Middle frontal gyrus (tissue), 1 donor: ENCODE results near the gene CYP2F1.
A peak's percentile ranks its signal among the peaks of the same experiment; 100 is the strongest.
"Not testable (repeated sequence)": the region's sequence is repeated elsewhere in the genome, so short reads cannot be mapped to it uniquely, and the experiment has no call there.

Source experiments
- DNase-seq: peaks from one replicate; pipeline ENCODE4 v3.0.0-alpha.2; 2015; ENCODE audit warnings: low spot score; ENCODE audit errors: extremely low spot score

CYP2F1 gene

DNA sequence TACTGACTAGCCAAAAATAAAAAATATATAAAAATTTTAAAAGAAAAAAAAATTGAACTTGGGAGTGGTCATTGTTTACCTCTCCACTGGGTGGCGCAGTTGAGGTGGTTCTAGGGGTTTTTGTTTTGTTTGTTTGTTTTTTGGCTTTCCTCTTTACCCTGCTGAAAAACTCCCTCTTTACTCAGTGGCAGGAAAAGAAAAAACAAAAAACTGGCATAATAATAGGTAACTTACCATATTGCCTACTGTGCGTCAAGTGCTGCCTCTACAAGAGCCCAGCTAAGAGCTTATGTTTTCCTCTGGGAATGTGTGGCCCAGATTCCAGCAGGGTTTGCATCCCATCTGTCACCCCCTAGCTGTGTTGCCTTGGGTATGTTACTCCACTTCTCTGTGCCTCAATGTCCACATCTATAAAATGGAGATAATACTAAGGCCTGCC is 12.6 kb downstream of the CYP2F1 start:
- DNase-seq: not testable (repeated sequence)

DNA sequence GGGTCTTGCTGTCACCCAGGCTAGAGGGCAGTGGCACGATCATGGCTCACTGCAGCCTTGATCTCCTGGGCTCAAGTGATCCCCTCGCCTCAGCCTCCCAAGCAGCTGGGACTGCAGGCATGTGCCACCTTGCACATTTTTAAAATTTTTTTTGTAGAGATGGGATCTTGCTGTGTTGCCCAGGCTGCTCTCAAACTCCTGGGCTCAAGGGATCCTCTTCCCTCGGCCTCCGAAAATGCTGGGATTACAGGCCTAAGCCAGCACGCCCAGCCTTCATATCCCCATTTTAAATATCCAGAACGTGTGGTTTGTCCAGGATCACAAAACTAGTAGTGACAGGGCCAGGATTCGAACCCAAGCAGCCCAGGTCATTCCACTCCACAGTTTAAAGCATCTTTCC is 13.1 kb downstream of the CYP2F1 start:
- not testable (repeated sequence) for DNase-seq

GRCh38 chr19:41127801-41128300 is 13.6 kb downstream of the CYP2F1 start:
- DNase-seq: not testable (repeated sequence)

DNA sequence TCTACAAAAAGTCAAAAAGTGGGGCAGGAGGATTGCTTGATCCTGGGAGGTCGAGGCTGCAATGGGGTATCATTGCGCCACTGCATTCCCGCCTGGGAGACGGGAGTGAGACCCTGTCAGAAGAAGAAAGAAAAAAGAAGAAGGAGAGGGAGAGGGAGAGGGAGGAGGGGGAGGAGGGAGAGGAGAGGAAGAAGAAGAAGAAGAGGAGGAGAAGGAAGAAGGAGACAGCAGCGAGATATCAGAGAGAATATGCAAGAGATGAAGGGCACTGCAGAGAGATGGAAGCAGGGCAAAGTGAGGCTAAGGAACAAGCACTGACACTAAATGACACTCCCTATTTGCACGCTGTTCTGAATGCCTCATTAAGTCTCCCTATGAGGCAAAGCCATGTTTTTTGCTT is 14.5 kb downstream of the CYP2F1 start:
- DNase-seq: no peak

GRCh38 chr19:41131186-41131585 is 17.0 kb downstream of the CYP2F1 start:
- DNase-seq: no peak

- DNase-seq: no peak
Observed at GRCh38 chr19:41133260-41133659, 19.0 kb downstream of the CYP2F1 start.

- no peak for DNase-seq
Observed at GRCh38 chr19:41134616-41135015, 20.4 kb downstream of the CYP2F1 start.

GRCh38 chr19:41135390-41136384 is 21.5 kb downstream of the CYP2F1 start:
- DNase-seq: not testable (repeated sequence)

DNA sequence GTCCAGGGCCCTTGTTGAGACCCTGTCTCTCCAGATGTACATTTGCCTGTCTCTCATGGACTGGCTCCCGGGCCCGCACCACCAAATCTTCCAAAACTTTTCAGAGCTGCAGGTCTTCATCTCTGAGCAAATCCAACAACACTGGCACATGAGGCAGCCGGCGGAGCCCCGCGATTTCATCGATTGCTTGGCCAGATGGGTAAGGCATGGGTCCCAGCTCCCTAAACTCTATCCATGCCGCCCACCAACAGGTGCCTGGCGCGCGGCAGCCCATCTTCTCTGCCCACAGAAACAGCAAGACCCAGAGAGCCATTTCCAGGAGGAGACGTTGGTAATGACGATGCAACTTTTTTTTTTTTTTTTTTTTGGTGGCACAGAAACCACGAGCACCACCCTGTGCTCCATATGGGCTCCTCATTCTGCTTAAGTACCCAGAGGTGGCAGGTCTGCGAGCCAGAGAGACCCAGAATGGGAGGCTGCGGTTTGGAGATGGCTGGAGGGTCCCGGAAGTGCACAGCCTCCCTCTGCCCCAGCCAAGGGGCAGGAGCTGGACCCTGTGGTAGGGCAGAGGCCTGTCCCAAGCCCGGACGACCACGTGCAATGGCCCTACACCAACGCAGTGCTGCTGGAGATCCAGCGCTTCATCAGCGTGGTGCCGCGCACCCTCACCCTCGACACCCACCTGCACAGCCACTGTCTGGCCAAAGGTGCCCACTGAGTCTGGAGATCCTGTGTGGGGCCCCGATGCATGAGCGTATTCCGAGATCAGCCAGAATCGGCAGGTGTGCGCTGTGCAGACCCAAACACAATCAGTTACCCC is 22.6 kb downstream of the CYP2F1 start:
- no peak for DNase-seq

DNA sequence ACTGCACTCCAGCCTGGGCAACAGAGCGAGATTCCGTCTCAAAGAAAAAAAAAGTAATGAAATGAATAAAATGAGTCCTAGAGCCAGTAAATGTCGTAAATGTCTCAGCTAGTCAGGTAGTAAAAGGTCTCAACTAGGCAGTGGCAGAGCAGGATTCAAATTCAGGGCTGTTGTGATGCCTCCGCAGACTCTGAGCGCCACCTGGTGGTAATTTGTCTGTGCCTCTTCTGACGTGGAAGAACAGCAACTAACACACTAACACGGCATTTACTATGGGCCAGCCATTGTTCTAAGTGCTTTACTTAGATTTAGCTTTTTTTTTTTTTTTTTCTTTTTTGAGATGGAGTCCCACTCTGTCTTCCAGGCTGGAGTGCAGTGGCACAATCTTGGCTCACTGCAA is 30.2 kb downstream of the CYP2F1 start:
- peak; percentile 27 for DNase-seq

DNA sequence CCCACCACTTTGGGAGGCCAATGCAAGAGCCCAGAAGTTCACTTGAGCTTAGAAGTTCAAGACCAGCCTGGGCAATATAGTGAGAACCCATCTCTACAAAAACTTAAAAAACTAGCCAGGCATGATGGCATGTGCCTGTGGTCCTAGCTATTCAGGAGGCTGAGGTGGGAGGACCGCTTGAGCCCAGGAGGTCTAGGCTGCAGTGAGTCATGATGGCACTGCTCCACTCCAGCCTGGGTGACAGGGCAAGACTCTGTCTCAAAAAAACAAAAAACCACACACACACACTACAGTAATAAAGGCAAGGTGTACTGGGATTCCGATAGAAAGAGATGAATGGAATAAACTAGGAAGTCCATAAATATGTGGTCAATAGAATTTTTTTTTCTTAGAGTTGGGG is 35.6 kb downstream of the CYP2F1 start:
- no peak for DNase-seq

GRCh38 chr19:41150986-41151385 is 36.8 kb downstream of the CYP2F1 start:
- DNase-seq: not testable (repeated sequence)

- no peak for DNase-seq
Observed at GRCh38 chr19:41154060-41154459, 39.8 kb downstream of the CYP2F1 start.

- DNase-seq: no peak
Observed at GRCh38 chr19:41156207-41156606, 42.0 kb downstream of the CYP2F1 start.

DNA sequence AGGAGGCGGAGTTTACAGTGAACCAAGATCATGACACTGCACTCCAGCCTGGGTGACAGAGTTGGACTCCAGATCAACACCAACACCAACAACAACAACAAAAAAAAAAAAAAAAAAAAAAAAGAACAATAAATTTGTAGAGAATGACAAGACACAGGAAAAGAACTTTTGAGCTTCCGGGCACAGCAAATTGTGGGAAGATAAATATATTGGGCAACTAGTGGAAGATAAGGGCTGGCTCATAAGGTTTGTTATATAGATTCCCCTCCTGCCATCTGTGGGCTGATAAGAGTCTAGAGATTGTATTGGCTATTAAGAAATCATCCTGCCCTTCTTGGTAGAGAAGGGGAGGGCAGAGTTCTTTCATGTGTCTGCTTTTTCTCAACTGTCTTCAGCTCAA is 45.6 kb downstream of the CYP2F1 start:
- DNase-seq: no peak

DNA sequence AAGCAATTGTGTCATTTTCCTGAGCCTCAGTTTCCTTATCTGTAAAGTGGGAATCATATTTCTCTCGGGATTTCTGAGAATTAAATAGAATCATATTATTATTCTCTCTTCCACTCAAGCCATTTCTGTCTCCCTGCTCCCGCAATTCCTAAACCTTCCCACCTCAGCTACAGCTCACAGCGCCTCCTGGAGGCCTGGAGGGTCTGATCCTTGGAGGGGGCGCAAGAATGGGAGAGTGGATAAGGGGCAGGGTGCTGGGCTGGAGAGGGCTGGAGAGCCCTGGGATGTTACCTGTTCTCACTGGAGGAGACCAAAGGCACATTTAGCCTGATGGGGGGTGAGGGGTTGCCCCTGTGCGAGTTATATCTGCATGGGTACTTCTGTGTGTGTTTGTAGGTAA is 47.7 kb downstream of the CYP2F1 start:
- no peak for DNase-seq

- DNase-seq: no peak
Observed at GRCh38 chr19:41166944-41167804, 52.9 kb downstream of the CYP2F1 start.

DNA sequence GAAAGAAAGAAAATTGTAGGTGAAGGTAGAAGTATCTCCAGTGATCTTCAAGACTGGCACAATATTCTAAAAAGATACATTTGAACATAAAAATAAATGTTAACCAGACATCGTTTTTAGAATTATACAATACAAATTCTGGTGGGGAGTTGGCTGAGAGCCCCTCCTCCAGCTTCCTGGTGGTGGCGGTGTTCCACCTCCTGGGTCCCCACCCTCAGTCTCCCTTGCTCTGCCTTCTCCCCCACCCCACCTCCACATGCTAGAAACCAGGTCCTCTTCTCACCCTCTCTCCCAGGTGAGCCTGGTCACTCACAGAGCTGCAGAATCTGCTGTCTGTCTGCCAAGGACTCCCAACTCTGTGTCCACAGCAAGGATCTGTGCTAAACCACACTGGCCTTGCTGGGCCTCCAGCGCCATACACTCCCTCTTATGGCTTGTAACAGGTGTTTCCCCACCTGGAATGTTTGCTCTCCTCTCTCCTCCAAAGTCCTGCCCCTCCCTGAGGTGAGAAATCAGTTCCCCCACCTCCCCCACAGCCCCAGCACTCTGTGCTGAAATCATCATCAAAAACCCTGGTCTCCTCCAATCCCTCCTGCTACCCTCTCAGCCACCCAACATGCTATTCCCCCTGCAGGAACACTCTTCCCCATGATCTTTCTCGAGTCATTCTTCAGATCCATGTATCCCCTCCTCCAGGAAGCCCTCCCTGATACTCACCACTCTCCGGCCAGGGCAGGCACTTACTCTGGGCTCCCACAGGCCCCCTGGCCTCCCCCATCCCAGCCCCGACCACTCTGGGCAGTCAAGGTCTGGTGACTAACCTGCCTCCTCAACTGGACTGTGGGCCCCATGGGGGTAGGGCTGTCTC is 58.3 kb downstream of the CYP2F1 start:
- no peak for DNase-seq

DNA sequence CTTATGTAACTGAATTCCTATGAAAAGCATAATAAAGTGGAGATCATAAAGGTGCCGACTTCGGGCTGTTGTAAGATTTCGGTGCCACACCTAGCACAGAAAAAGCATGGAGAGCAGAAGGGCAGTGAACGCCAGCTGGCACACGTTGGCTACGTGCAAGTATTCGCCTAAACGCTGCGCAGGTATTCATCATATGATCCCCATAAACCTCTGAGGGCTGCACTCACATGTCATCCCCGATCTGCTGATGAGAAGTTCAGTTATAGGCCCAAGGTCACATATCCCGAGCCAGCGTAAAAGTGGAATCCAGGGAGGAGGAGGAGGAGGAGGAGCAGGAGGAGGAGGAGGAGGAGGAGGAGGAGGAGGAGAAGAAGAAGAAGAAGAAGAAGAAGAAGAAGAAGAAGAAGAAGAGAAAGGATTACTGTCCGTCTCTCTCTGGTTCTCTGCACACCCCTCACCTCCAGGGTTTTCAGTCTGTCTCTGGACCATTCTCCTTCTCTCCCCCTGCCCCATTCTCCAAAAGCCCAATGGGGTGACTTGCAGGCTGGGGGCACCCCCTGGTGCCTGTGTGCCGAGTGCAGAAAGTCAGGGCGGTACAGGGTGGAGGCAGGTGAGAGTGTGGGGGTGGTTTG is 60.2 kb downstream of the CYP2F1 start:
- no peak for DNase-seq
